GM18909 (cell line): ENCODE data around the gene NCBP3.
"Not testable (repeated sequence)": the region's sequence is repeated elsewhere in the genome, so short reads cannot be mapped to it uniquely, and the experiment has no call there.

ENCODE experiments used
- ATAC-seq: cut with Tn5 transposase; IDR thresholded peaks from one replicate; pipeline ENCODE4 v1.9.1; 2021; ENCODE audit warnings: mild to moderate bottlenecking; ENCODE audit not compliant: unreplicated experiment, poor library complexity

The NCBP3 gene

DNA sequence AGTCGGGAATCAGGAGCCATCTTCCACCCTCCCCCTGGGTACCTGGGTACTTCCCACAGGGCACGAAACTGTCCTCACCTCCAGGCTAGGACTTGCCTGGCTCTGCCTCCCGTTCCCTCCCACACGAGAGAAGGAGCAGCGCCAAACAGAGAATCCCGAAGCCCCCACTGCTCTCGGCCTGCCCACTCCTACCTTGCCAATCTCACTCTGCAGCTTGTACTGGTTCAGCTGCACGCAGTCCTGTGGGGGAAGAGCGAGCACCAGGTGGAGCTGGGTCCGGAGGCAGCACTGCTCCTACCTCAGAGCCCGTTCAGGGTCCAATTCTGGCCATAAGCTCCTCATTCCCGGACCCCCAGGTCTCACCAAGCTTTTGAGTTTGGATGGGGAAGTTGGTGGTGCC, 38.1 kb upstream of the NCBP3 start:
- no peak for ATAC-seq

DNA sequence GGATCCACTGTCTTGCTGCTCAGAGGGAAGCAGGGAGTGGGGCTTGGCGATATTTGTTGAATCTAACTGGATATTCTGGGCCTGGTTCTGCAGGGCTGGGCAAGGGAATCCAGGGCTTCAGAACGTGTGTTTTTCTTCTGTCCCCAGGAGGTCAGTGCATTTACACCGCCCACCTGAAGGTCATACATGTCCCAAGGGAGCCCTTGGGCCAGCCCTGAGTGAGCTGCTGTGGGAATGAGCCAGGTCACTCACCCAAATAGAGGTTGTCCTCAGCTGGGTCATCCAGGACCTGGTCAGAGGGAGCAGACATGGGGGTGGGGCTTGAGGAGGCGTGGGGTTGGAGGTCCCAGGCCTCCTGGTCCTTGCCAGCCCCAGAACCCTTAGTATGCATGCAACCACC, 36.2 kb upstream of the NCBP3 start:
- ATAC-seq: no peak

DNA sequence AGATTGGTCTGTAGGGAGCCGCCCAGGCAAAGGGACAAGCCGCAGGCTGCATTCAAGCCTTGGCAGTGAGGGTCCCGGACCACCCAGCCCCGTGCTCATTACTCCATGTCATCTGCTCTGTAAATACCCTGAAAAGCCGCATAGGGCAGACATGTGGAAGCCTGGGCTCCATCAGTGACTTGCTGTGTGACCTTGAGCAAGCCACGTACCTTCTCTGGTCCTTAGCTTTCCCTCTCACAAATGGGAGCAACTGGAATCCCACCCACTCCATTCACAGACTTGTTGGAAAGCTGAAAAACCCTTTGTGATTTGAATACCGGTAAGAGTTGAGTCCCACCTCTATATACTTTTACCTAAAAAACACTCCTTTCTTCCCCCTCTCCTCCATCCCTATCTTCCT, 34.9 kb upstream of the NCBP3 start:
- no peak for ATAC-seq

DNA sequence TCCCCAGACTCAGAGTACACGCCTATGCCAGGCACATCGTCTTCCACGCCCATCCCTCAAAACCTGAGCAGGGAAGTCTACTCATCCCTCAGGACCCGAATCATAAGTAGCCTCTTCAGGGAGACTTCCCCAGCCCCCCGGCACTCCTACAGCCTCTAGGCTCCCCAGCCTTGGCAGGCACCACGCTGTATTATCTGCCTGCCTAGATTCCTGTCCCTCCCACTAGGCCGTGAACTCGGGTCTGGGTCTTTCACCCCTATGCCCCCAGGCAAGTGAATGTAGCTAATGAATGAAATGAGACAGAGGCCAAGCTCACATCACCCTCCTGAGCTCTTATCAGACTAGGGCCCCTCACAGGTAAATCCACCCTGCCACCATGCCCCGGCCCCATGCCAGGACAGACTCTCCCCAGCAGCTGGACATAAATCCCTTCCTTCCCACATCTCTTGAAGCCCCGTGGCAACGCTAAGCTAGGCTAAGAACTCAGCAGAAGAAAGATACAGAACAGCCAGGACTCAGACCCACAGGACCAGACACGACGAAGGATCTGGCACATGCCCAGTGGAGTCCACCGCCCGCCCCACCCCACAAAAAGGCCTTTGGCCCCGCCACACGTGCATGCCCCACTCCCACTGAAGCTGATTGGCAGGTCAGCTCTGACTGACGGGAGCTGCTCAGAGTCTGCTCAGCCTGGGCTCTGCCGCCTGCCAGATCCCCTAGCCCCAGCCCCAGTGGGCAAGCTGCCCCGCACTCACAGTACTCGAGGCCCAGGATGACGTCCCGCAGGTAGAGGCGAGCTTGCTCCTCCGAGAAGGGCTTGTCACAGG, 33.8 kb upstream of the NCBP3 start:
- ATAC-seq: no peak

- no peak for ATAC-seq
These were observed 33.1 kb upstream of the NCBP3 start for GRCh38 chr17:3879186-3879585.

DNA sequence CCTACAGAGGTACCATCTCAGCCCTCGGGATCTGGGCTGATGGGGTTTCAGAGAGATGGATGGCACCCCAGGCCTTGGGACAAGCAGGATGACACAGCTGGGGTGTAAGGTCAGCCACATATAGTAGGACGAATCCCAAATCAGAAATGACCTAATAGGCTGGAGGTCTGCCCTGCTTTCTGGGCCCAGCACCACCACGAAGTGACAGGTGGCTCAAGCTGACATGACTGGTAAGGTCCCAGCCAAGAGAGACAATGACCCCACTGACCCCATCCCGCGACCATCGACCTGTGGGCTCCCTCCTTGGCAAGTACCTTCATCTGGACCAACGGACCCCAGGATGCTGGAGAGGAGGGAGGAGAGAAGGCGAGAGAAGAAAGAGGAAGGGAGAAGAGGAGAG, 31.2 kb upstream of the NCBP3 start:
- no peak for ATAC-seq

- ATAC-seq: no peak
These were observed 29.3 kb upstream of the NCBP3 start for GRCh38 chr17:3875317-3875716.

DNA sequence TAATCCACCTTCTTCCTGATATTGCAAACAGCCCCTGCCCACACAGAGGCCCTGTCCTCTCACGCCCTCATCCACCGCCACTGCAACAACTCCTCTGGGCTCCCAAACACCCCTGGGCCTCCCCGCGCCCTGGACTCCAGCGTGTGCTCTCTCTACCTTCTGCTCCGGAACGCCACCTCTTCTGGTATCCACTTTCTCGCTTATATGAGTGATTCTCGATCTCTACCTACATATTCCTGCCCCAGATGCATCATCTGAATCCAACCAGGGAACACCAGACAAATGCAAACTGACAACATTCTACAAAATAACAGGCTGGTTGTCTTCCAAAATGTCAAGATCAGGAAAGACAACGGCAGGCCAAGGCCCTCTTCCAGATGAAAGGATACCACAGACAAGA, 27.8 kb upstream of the NCBP3 start:
- ATAC-seq: no peak

- ATAC-seq: no peak
These were observed 24.8 kb upstream of the NCBP3 start for GRCh38 chr17:3870871-3871306.

GRCh38 chr17:3867606-3868005, 21.6 kb upstream of the NCBP3 start:
- ATAC-seq: no peak

GRCh38 chr17:3867106-3867505, 21.1 kb upstream of the NCBP3 start:
- no peak for ATAC-seq

- ATAC-seq: no peak
These were observed 20.2 kb upstream of the NCBP3 start for GRCh38 chr17:3866276-3866675.

GRCh38 chr17:3865176-3865575, 19.1 kb upstream of the NCBP3 start:
- no peak for ATAC-seq

GRCh38 chr17:3864534-3864933, 18.5 kb upstream of the NCBP3 start:
- ATAC-seq: no peak

DNA sequence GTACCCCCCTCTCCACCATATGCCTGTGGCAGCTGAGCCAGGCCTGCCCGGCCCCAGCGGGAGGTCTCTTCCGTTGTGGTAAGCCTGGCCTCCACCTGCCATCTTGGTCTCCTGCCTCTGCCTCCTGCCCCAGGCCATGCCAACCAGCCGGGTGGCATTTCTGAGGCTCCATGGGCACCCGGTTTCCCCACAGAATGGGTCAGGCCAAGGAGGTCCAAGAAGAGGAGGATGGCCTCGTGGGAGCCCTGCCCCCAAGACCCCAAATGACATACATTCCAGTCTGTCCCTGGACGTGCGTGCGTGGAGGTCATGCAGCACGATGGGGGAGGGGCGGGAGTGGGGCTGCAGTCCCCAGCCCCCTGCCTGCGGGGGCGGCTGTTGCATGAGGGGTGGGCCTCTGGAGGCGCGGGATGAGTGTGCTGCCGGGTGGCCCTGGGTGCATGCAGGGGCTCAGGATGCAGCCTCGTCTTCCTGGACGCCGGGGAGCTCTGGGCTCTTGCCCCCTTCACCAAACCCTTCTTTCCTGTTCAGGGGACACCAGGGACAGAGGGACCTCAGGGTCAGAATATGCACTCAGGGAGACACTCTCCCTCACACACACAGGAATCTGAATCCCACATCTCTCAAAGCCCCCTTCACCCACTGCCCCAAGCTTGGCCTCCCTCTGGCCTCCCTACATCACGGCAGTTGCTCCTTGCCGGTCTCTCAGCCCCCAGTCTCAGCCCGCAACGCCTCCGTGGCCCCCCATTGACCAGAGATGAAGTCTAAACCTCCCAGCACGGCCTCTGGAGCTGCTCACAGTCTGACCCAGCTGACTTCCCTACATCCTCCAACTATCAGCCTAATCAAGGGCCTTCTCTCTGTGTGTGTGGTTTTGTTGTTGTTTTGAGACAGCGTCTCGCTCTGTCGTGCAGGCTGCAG, 16.0 kb upstream of the NCBP3 start:
- no peak for ATAC-seq

GRCh38 chr17:3860939-3861700, 15.1 kb upstream of the NCBP3 start:
- no peak for ATAC-seq

DNA sequence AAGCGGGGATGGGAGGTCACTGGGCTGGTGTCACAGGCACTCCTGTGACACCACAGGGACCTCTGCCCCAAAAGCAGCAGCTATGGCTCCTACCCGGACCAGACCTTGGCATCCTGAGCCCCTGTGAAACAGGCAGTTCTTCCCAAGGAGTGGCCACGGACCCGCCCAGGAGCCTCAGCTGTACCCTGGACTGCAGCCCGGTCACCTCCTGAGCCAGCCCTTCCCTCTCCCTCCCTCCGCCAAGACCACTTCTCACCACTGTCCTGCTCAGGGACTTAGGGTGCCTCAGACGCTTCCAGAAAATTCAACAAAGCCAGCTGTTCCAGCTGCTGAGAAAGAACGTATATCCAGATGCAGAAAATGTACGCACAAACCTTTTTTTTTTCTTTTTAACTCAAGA, 13.9 kb upstream of the NCBP3 start:
- no peak for ATAC-seq

DNA sequence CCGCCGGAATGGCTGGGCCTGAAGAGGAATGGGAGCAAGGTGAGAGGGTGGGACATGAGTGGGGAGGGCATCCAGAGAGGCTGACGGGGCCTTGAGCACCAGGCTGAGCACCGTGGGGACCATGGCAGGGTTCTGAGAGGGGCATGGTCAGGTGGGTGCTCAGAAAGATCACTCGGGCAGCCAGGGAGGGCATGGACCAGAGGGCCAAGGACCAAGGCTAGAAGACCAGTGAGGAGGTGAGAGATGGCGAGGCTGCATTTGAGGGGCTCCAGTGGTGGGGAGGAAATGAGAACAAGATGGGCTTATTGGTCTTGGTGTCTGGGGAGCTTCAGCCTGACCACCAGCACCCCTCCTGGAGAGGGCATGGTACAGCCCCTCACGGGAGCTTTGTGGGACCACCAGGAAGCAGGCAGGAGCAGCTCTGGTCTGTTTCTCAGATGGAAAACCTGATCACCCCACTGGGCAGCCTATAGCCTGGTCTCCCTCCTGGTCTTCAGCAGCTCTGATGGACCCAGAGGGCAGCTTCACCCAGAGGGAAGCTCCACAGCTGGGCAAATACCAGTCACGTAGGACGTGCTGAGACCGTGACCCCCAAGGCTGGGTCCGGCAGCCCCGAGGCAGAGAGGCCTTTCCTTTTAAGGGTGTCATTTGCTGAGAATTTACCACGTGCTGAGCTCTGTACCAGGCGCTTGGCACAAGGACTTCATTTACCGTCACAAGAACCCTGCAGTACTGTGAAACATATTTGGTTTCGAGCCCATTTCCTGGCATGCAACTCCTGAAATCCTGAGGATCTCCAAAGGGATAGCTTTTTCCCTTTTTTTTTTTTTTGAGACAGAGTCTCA, 11.4 kb upstream of the NCBP3 start:
- no peak for ATAC-seq

GRCh38 chr17:3854204-3854603, 8.2 kb upstream of the NCBP3 start:
- ATAC-seq: not testable (repeated sequence)

DNA sequence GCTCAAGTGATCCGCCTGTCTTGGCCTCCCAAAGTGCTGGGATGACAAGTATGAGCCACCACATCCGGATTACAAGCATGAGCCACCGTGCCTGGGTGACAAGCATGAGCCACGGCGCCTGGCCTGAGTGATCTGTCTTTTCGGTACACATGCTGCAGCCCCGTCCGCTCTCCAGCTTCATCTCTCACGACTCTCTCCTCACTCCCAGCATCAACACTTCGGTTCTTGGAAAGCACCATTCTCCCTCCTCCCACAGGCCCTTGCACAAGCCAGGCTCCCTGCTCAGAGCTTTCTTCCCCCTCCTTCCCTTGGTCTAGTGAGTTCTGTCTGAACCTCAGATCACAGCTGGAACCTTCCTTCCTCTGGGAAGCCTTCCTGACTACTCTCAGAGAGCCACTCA, 6.5 kb upstream of the NCBP3 start:
- ATAC-seq: no peak
